Neural crest cell (in vitro differentiated cells): ENCODE measurements around the gene SPATA45. TPM values are rescaled to one million over a fixed set of nuclear protein-coding genes. Genes with fewer than 3 reads are reported as not detected.
A peak's percentile ranks its signal among the peaks of the same experiment; 100 is the strongest.

Source experiments
- DNase-seq: peaks from one replicate; pipeline ENCODE4 v3.0.0; 2021; ENCODE audit warnings: low read depth, mixed read lengths, low spot score
- H3K27ac Mint-ChIP-seq: one replicate; pipeline ENCODE4 v1.8.0; 2021; ENCODE audit warnings: mild to moderate bottlenecking, mixed read lengths; ENCODE audit not compliant: unreplicated experiment
- H3K27me3 Mint-ChIP-seq: 2 replicates; pipeline ENCODE4 v1.8.0; 2021; ENCODE audit warnings: low read depth, mild to moderate bottlenecking, mixed read lengths
- H3K36me3 Mint-ChIP-seq: 2 replicates; pipeline ENCODE4 v1.8.0; 2021; ENCODE audit warnings: low read depth, mild to moderate bottlenecking, mixed read lengths
- H3K4me1 Mint-ChIP-seq: 2 replicates; pipeline ENCODE4 v1.8.0; 2021; ENCODE audit warnings: mixed read lengths
- H3K4me3 Mint-ChIP-seq: one replicate; pipeline ENCODE4 v1.8.0; 2021; ENCODE audit warnings: mild to moderate bottlenecking, mixed read lengths
- H3K9me3 Mint-ChIP-seq: 2 replicates; pipeline ENCODE4 v1.8.0; 2021; ENCODE audit warnings: mixed read lengths
- total RNA-seq: library from RNA; stranded (reverse); gene quantifications from 2 replicates; pipeline ENCODE4 v1.2.1, GENCODE V29; 2021
- TF ChIP-seq, protein P1 (sequence below): fragments of 200-600 bp; sonication (generic); conservative IDR thresholded peaks from 2 replicates; pipeline ENCODE4 v1.5.0; 2021; ENCODE audit warnings: antibody characterized with exemption, mild to moderate bottlenecking

The SPATA45 gene
- total RNA-seq, 1 donor from 2014 or later = 1.3 TPM

GRCh38 chr1:212819726-212820125 lies 27.7 kb downstream of the SPATA45 start:
- no peak for DNase-seq
- Mint-ChIP-seq H3K27me3 (no peaks in the 10 kb centered on the region), H3K4me1 (peaks cover 9% of the 10 kb centered on the region), H3K36me3 (peaks cover 7% of the 10 kb centered on the region), H3K9me3 (peaks cover 2% of the 10 kb centered on the region), H3K27ac (no peak overlapping the region), H3K4me3 (no peak overlapping the region)
- TF ChIP-seq, protein P1, sequence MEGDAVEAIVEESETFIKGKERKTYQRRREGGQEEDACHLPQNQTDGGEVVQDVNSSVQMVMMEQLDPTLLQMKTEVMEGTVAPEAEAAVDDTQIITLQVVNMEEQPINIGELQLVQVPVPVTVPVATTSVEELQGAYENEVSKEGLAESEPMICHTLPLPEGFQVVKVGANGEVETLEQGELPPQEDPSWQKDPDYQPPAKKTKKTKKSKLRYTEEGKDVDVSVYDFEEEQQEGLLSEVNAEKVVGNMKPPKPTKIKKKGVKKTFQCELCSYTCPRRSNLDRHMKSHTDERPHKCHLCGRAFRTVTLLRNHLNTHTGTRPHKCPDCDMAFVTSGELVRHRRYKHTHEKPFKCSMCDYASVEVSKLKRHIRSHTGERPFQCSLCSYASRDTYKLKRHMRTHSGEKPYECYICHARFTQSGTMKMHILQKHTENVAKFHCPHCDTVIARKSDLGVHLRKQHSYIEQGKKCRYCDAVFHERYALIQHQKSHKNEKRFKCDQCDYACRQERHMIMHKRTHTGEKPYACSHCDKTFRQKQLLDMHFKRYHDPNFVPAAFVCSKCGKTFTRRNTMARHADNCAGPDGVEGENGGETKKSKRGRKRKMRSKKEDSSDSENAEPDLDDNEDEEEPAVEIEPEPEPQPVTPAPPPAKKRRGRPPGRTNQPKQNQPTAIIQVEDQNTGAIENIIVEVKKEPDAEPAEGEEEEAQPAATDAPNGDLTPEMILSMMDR = no peak

GRCh38 chr1:212816567-212817278 lies 30.7 kb downstream of the SPATA45 start:
- Mint-ChIP-seq H3K36me3 (no peaks in the 10 kb centered on the region), H3K27me3 (no peaks in the 10 kb centered on the region), H3K9me3 (no peaks in the 10 kb centered on the region), H3K4me3 (no peak overlapping the region), H3K27ac (peak overlapping the region; percentile 1), H3K4me1 (peaks cover 9% of the 10 kb centered on the region)
- DNase-seq = no peak
- TF ChIP-seq, protein P1 = no peak

GRCh38 chr1:212814537-212815334 lies 32.7 kb downstream of the SPATA45 start:
- Mint-ChIP-seq H3K27ac (no peak overlapping the region), H3K4me1 (peaks cover 8% of the 10 kb centered on the region)

GRCh38 chr1:212805767-212806166 lies 41.7 kb downstream of the SPATA45 start:
- Mint-ChIP-seq H3K9me3 (no peaks in the 10 kb centered on the region), H3K4me3 (no peak overlapping the region), H3K4me1 (no peaks in the 10 kb centered on the region), H3K36me3 (peaks cover 5% of the 10 kb centered on the region), H3K27ac (no peak overlapping the region), H3K27me3 (no peaks in the 10 kb centered on the region)
- no peak for DNase-seq
- TF ChIP-seq, protein P1 = no peak

More at GRCh38 chr1:212814537-212815334, 32.7 kb downstream of the SPATA45 start:
- no peak overlapping the region for H3K4me3 Mint-ChIP-seq
- peak; percentile 22 for DNase-seq
- TF ChIP-seq, protein P1 = peak; percentile 61
- no peaks in the 10 kb centered on the region for H3K9me3 Mint-ChIP-seq
- no peaks in the 10 kb centered on the region for H3K36me3 Mint-ChIP-seq
- no peaks in the 10 kb centered on the region for H3K27me3 Mint-ChIP-seq

GRCh38 chr1:212797681-212798080 lies 49.8 kb downstream of the SPATA45 start:
- Mint-ChIP-seq H3K9me3 (no peaks in the 10 kb centered on the region), H3K27ac (no peak overlapping the region), H3K27me3 (no peaks in the 10 kb centered on the region), H3K4me1 (peaks cover 15% of the 10 kb centered on the region), H3K4me3 (no peak overlapping the region), H3K36me3 (no peaks in the 10 kb centered on the region)
- TF ChIP-seq, protein P1 = no peak
- DNase-seq = no peak
